Mammary epithelial cell (primary cell): ENCODE measurements around the gene SIRPA.

ENCODE experiments used
- EZH2 ChIP-seq: IDR thresholded peaks from 2 replicates; pipeline ENCODE4 v1.6.1; 2012; ENCODE audit warnings: low read length, inconsistent platforms, borderline replicate concordance
- TF ChIP-seq, protein P1 (sequence below), 2 donors: IDR thresholded peaks in 1 of 2; conservative IDR thresholded peaks in 1 of 2; 2 replicates each; pipeline ENCODE4 v1.5.1; 2011 to 2012; ENCODE audit warnings: inconsistent platforms in 2 of 2, low read length in 2 of 2, mild to moderate bottlenecking in 2 of 2, control low read depth in 1 of 2, low read depth in 1 of 2; ENCODE audit not compliant: insufficient read depth in 1 of 2; ENCODE audit errors: extremely low read depth in 1 of 2

DNA sequence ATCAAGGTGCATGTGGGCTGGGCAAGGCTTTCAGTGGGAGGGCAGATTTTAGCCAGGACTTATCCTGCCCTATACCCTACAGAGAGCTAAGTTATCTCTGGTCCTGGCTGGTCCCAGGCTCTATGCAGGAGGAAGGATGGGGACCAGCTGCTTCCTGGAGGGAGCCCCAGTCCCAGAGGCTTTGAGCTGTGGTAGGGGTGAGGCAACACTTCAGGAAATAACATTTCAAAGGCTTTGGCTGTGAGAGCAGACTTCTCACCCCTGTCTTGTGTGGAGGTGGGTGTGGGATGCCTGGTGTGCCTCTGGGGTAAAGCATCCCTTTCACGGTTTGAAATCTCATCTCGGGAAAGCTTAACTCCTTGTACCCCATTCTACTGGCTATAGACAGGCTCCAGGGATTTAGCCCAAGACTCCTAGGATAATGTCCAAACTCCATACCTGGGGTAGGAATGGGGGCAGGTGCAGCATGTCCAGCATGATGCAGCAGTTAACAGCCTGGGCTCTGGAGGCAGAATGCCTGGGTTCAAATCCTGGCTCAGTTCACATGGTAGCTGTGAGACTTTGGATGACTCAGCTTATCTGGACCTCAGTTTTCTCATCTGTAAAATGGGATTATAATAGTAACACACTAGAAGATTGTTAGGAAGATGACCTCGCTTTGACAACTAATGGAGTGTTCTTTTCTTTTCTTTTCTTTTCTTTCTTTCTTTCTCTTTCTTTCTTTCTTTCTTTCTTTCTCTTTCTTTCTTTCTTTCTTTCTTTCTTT is 27.5 kb upstream of the SIRPA start:
- TF ChIP-seq, protein P1, sequence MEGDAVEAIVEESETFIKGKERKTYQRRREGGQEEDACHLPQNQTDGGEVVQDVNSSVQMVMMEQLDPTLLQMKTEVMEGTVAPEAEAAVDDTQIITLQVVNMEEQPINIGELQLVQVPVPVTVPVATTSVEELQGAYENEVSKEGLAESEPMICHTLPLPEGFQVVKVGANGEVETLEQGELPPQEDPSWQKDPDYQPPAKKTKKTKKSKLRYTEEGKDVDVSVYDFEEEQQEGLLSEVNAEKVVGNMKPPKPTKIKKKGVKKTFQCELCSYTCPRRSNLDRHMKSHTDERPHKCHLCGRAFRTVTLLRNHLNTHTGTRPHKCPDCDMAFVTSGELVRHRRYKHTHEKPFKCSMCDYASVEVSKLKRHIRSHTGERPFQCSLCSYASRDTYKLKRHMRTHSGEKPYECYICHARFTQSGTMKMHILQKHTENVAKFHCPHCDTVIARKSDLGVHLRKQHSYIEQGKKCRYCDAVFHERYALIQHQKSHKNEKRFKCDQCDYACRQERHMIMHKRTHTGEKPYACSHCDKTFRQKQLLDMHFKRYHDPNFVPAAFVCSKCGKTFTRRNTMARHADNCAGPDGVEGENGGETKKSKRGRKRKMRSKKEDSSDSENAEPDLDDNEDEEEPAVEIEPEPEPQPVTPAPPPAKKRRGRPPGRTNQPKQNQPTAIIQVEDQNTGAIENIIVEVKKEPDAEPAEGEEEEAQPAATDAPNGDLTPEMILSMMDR (conservative IDR thresholded peaks at IDR 0.05 in 1 of 2, IDR thresholded peaks at IDR 0.05 in 1 of 2; ENCODE audit: extremely low read depth in 1 of 2, insufficient read depth in 1 of 2, low read depth in 1 of 2, low read length in 2 of 2): no peak
- TF ChIP-seq EZH2: no peak
